ENCODE results near the gene ANKRD45. TPM values are rescaled to one million over a fixed set of nuclear protein-coding genes. Genes with fewer than 3 reads are reported as not detected.

Gene ANKRD45
- polyA plus RNA-seq, 2 of the 4 experiments (the other 2 are of a cell fraction), result 0.18 to 0.27 TPM

- ChIA-PET CTCF (interaction anchor here (0.6 kb wide), 1 partner anchor 70 kb away, joined by 3 read pairs; no protein-coding TSS in a partner anchor), POLR2A (no interaction called here)
- no peak overlapping the region for H3K27ac ChIP-seq
- H3K4me1 ChIP-seq, result no peaks in the 10 kb centered on the region
- TF ChIP-seq CBX8 (IDR thresholded peaks at IDR 0.05) (no peak), TFCP2L1 (CRISPR knock-in tag; IDR thresholded peaks at IDR 0.05) (no peak), TP53 (CRISPR knock-in tag; IDR thresholded peaks at IDR 0.05) (no peak), E2F6 (IDR thresholded peaks at IDR 0.05; ENCODE audit: borderline replicate concordance, low read depth) (no peak), EHF (CRISPR knock-in tag; IDR thresholded peaks at IDR 0.05) (no peak), MAFK (IDR thresholded peaks at IDR 0.05; ENCODE audit: partially characterized antibody) (no peak), EP300 (IDR thresholded peaks at IDR 0.05) (no peak), HDAC2 (IDR thresholded peaks at IDR 0.05) (no peak), JUN (IDR thresholded peaks at IDR 0.05) (no peak), JUNB (IDR thresholded peaks at IDR 0.05) (no peak), RAD21 (conservative IDR thresholded peaks at IDR 0.05 in 1 of 2, IDR thresholded peaks at IDR 0.05 in 1 of 2) (no peak), ZC3H11A (IDR thresholded peaks at IDR 0.05) (no peak), PBX3 (IDR thresholded peaks at IDR 0.05) (no peak), RNF2 (IDR thresholded peaks at IDR 0.05; ENCODE audit: borderline replicate concordance, low read depth) (no peak)
- TF ChIP-seq, protein P1, sequence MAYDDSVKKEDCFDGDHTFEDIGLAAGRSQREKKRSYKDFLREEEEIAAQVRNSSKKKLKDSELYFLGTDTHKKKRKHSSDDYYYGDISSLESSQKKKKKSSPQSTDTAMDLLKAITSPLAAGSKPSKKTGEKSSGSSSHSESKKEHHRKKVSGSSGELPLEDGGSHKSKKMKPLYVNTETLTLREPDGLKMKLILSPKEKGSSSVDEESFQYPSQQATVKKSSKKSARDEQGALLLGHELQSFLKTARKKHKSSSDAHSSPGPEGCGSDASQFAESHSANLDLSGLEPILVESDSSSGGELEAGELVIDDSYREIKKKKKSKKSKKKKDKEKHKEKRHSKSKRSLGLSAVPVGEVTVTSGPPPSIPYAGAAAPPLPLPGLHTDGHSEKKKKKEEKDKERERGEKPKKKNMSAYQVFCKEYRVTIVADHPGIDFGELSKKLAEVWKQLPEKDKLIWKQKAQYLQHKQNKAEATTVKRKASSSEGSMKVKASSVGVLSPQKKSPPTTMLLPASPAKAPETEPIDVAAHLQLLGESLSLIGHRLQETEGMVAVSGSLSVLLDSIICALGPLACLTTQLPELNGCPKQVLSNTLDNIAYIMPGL (CRISPR knock-in tag; IDR thresholded peaks at IDR 0.05; ENCODE audit: borderline replicate concordance), result no peak
- TF ChIP-seq, protein P2, sequence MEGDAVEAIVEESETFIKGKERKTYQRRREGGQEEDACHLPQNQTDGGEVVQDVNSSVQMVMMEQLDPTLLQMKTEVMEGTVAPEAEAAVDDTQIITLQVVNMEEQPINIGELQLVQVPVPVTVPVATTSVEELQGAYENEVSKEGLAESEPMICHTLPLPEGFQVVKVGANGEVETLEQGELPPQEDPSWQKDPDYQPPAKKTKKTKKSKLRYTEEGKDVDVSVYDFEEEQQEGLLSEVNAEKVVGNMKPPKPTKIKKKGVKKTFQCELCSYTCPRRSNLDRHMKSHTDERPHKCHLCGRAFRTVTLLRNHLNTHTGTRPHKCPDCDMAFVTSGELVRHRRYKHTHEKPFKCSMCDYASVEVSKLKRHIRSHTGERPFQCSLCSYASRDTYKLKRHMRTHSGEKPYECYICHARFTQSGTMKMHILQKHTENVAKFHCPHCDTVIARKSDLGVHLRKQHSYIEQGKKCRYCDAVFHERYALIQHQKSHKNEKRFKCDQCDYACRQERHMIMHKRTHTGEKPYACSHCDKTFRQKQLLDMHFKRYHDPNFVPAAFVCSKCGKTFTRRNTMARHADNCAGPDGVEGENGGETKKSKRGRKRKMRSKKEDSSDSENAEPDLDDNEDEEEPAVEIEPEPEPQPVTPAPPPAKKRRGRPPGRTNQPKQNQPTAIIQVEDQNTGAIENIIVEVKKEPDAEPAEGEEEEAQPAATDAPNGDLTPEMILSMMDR (IDR thresholded peaks at IDR 0.05), result no peak
- H3K4me2 ChIP-seq, result no peak overlapping the region
- FAIRE-seq, result no peak
- no peaks in the 10 kb centered on the region for H3K9me3 ChIP-seq
- WGBS (ENCODE audit: missing lambda C conversion rate), result 83% methylated on average over 1 of the region's 1 CpG
- H3K4me3 ChIP-seq, result no peak overlapping the region
- no peak for ATAC-seq
- no peak for DNase-seq (ENCODE audit: low read depth in 1 of 2, low spot score in 1 of 2)
These were observed 8.4 kb downstream of the ANKRD45 start for GRCh38 chr1:173661271-173661670.

DNA sequence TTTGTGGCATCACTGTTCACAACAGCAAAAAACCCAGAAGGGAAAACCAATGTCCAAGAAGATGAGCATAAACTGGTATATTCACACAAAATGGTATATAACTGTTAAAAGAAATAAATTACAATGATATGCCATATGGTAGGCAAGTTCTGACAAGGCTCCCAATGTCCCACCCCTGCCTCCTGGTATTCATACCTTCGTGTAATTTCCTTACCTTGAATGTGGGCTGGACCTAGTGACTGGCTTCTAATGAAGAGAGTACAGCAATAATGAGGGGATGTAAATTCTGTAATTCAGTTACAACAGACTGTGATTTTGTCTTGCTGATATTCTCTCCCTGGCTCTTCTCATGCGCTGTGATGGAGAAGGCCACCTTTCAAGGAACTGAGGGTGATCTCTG lies 9.3 kb downstream of the ANKRD45 start:
- TF ChIP-seq HEYL (CRISPR knock-in tag; IDR thresholded peaks at IDR 0.05) (no peak), EHF (CRISPR knock-in tag; IDR thresholded peaks at IDR 0.05) (no peak), CBX2 (IDR thresholded peaks at IDR 0.05; ENCODE audit: borderline replicate concordance, low read depth) (no peak), ELK1 (IDR thresholded peaks at IDR 0.05; ENCODE audit: low read depth, low read length) (no peak), ESRRA (IDR thresholded peaks at IDR 0.05; ENCODE audit: borderline replicate concordance, low read length) (no peak), POLR2AphosphoS2 (conservative IDR thresholded peaks at IDR 0.05; ENCODE audit: low read length) (no peak), CHD4 (IDR thresholded peaks at IDR 0.05; ENCODE audit: borderline replicate concordance) (no peak), MAZ (IDR thresholded peaks at IDR 0.05; ENCODE audit: borderline replicate concordance, low read depth, low read length) (no peak), JUNB (IDR thresholded peaks at IDR 0.05) (no peak), TP53 (CRISPR knock-in tag; IDR thresholded peaks at IDR 0.05) (no peak), TFCP2L1 (CRISPR knock-in tag; IDR thresholded peaks at IDR 0.05) (no peak), NPAS2 (CRISPR knock-in tag; IDR thresholded peaks at IDR 0.05; ENCODE audit: borderline replicate concordance) (no peak), EHMT2 (IDR thresholded peaks at IDR 0.05; ENCODE audit: low read depth) (no peak), ZNF302 (CRISPR knock-in tag; IDR thresholded peaks at IDR 0.05) (no peak), FOSB (CRISPR knock-in tag; IDR thresholded peaks at IDR 0.05) (no peak), RAD21 (conservative IDR thresholded peaks at IDR 0.05 in 1 of 2, IDR thresholded peaks at IDR 0.05 in 1 of 2) (no peak), GATA3 (IDR thresholded peaks at IDR 0.05; ENCODE audit: borderline replicate concordance) (no peak), CBX8 (IDR thresholded peaks at IDR 0.05) (no peak)
- TF ChIP-seq, protein P3, sequence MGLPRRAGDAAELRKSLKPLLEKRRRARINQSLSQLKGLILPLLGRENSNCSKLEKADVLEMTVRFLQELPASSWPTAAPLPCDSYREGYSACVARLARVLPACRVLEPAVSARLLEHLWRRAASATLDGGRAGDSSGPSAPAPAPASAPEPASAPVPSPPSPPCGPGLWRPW (IDR thresholded peaks at IDR 0.05), result no peak
- TF ChIP-seq, protein P4, sequence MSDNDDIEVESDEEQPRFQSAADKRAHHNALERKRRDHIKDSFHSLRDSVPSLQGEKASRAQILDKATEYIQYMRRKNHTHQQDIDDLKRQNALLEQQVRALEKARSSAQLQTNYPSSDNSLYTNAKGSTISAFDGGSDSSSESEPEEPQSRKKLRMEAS (IDR thresholded peaks at IDR 0.05), result no peak
- no peak for ATAC-seq
- DNase-seq (ENCODE audit: low read depth in 1 of 2, low spot score in 1 of 2), result no peak
- Histone ChIP-seq H3K4me2 (no peak overlapping the region), H3K9me3 (no peaks in the 10 kb centered on the region), H3K27ac (no peak overlapping the region), H3K4me3 (no peak overlapping the region), H3K4me1 (no peaks in the 10 kb centered on the region)
- ChIA-PET CTCF (no interaction called here), POLR2A (no interaction called here)
- 58% methylated on average over 2 of the region's 2 CpGs for WGBS (ENCODE audit: missing lambda C conversion rate)
- no peak for FAIRE-seq
